Measurements from ENCODE around the gene NEO1.
"Not testable (repeated sequence)": the region's sequence is repeated elsewhere in the genome, so short reads cannot be mapped to it uniquely, and the experiment has no call there.

NEO1 gene

GRCh38 chr15:73212424-73212823 lies 160.2 kb downstream of the NEO1 start:
- DNase-seq, result no peak

GRCh38 chr15:73221450-73221849 lies 169.2 kb downstream of the NEO1 start:
- DNase-seq, result not testable (repeated sequence)

- peak; percentile 26 to 29 for DNase-seq
These were observed 173.2 kb downstream of the NEO1 start for GRCh38 chr15:73225358-73226015.

DNA sequence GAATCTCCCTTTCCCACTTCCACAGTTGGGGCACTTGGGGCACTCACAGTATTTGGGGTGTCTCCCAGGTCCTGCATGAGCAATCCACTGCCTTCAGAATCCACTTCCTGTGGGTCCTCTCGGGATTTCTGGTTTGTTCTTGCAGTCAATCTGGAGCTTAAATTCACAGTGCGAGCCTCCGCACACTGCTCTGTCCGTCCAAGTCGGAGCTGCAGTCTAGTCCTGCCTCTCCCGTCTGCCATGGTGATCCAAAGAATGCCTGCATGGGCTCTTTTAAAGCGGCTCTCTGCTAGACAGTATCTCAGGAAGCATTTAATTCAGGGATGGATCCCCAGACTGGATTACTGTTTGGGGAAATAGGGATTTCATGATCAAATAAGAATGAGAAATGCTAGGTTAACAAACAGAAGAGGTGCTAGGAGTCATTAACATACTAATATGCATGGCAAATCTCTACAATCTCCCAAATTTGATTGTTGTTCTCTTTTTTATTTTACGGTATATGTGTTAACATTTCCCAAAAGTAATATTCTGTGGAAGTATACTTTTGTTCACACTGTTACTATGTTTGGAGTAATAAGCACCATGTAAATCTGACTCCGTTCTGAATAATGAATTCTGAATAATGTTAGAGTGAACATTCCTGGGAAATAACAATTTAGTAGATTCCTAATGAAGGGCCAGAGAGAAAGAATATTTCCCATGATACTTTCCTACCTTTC lies 174.0 kb downstream of the NEO1 start:
- no peak for DNase-seq

- no peak for DNase-seq
These were observed 175.3 kb downstream of the NEO1 start for GRCh38 chr15:73227433-73228056.

- DNase-seq, result no peak
These were observed 175.9 kb downstream of the NEO1 start for GRCh38 chr15:73228128-73228646.

GRCh38 chr15:73231661-73232419 lies 179.6 kb downstream of the NEO1 start:
- DNase-seq, result no peak

- DNase-seq, result no peak
These were observed 180.5 kb downstream of the NEO1 start for GRCh38 chr15:73232776-73233175.

DNA sequence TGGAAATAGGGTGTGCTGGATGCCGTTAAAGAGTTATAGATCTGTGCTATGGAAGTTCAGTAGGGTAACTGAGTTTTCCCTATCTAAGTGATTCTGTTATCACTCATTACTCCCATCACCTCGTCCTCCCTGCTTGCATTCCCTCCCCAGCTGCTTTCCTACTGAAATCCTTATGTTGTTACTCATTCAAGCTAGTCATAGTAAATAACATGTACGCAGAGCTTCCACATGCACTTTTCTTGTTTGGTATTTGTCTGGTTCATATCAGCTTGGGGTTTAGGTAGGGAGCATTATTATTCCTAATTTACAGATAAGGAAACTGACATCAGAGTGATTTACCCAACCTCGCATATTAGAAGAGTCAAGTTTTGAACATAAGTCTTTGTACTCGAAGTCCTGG lies 181.4 kb downstream of the NEO1 start:
- DNase-seq, result no peak

DNA sequence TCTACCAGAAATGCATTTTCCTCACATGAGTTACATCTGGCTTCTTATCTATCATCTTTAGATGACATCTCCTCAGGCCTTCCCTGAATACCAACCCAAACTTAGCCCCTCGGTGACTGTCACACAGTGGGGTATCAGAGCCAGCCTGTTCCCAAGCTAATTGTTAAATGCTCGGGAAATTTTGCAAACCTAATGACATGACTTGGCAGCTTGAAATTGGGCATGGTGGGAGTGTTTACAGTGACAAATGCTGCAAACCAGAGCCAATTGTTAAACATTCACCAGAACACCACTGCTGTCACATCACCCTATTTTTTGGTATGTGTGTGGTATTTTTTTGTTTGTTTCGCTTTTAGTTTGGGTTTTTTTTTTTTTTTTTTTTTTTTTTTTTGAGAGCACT lies 185.6 kb downstream of the NEO1 start:
- DNase-seq, result no peak

- DNase-seq, result no peak
These were observed 187.4 kb downstream of the NEO1 start for GRCh38 chr15:73239564-73240215.

- peak; percentile 52 to 77 for DNase-seq
These were observed 188.7 kb downstream of the NEO1 start for GRCh38 chr15:73240866-73241499.

- peak in 1 of 2 donors; percentile 1 for DNase-seq
These were observed 192.1 kb downstream of the NEO1 start for GRCh38 chr15:73244333-73244732.

DNA sequence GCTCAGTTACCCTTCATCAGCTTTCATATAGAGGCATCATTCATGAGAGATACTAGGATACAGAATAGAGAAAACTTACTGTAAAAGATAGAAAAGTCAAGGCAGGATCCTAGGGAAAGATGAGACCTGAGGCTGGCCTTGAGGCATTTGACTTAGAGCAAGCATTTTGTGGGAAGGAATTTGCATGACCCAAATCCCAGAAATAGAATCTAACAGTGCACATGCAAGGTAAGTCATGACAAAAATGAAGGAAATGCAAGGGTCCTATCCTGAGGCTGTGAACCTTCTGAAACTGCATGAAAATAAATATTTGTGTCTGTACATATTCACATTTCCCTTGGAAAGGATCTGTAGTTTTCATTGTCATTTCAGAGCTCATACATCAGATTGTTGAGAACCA lies 194.2 kb downstream of the NEO1 start:
- no peak for DNase-seq

DNA sequence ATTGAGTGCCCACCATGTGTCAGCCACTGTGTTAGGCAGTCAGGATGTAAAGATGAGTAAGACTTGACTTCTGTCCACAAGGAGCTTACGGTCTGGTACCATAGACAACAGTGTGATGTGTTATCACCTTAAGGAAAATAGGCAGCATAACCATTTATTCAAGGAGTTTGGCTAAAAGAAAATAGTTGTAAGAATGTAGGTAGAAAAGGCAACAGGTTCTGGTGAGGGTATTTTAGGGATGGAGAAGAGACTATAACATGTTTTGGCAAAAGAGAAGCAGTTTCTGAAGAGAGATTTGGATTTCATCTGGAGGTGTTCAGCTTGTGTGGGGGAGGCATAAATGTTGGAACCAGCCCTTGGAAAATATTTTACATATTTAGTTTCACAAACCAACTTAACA lies 194.6 kb downstream of the NEO1 start:
- DNase-seq, result no peak

- DNase-seq, result no peak
These were observed 195.1 kb downstream of the NEO1 start for GRCh38 chr15:73247331-73247730.

- DNase-seq, result no peak
These were observed 197.2 kb downstream of the NEO1 start for GRCh38 chr15:73249499-73249898.

- DNase-seq, result no peak
These were observed 202.3 kb downstream of the NEO1 start for GRCh38 chr15:73254598-73254997.

DNA sequence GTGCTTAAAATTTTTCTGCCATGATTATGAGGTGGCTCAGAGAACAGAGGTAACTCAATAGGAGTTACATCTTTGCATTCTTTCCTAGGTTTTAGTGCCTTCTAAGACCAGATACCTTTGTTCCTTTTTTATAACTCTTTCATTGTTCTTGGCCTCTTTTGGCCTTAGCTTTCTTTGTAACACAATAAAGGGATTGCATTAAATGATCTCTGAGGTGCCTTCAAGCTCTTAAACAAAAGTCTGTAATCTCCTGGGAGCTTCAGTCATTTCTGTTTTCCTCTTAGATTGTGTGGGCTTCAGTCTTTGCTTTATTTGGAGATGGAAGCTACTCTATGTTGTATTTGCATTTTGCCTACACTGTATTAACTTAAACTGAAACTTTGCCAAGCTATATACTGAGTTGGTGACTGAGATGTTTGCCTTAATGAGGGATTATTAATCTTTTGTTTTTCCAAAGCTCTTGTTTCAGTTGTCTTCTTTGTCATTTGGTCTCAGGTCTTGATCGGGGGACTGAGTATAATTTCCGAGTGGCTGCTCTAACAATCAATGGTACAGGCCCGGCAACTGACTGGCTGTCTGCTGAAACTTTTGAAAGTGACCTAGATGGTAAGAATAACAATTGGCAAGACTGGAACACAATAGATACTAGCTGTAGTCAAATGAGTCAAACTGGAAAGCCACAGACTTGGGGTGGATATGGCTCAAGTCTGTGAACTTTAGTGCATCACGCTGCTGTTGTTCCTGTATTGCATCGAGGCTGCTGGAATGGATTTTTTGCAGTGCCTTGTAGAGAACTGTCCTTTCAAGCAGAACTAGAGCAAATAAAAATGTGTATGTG lies 206.2 kb downstream of the NEO1 start:
- DNase-seq, result no peak

- no peak for DNase-seq
These were observed 212.6 kb downstream of the NEO1 start for GRCh38 chr15:73264881-73265280.

DNA sequence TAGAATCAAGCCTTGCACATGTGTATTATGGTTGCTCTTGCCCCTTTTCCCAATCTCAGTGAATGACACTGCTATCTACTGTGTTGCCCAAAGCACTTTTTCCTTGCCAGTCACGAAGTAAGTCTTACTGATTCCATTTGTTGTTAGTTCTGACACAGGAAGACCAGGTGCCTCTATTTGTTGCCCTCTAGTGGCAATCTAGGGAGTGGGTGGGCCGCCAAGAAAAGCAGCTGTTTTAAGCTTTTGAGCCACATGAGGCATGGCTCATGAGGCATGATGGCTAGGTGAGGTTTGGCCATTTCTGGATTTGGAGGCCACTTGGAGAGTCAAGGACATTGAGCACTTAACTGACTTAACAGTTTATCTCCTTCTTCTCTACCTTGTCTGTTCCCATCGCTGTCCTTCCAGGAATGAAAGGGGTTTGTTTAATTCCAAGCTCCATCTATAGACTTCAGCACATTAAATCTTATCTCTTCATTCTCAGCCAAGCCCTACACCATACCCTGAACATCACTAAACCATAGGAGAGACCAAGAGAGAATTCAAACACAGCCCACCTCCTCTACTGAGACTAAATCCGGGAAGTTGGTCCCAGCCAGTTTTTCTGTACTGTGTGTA lies 213.4 kb downstream of the NEO1 start:
- DNase-seq, result peak; percentile 27 to 44
